Tracheal epithelial cell (primary cell): Measurements from ENCODE around the gene ADAMTS1. TPM values are rescaled to one million over a fixed set of nuclear protein-coding genes. Genes with fewer than 3 reads are reported as not detected.

Experiments used
- total RNA-seq: library from RNA; depleted of rRNA; stranded (reverse); fragments of >200 nt; gene quantifications from 2 replicates; pipeline ENCODE4 v1.2.1, GENCODE V29; 2014

Gene ADAMTS1
- total RNA-seq, result 50.9 and 68.2 TPM in 2 replicates

GRCh38 chr21:26845066-26845758 is at the start of gene ADAMTS1:
TSS of gene ADAMTS1 (minus strand) at chr21:26845409. CDS start at chr21:26844954, 455 bp downstream.

Other genes starting within 250 kb of the ADAMTS1 start
- gene ADAMTS5, start 121.7 kb upstream of the ADAMTS1 start, total RNA-seq, result under 0.01 and 1.4 TPM in 2 replicates